ENCODE measurements around the gene SSUH2.
"Not testable (repeated sequence)": the region's sequence is repeated elsewhere in the genome, so short reads cannot be mapped to it uniquely, and the experiment has no call there.

SSUH2 gene

GRCh38 chr3:8659242-8659641 is 14.6 kb upstream of the SSUH2 start:
- DNase-seq (ENCODE audit: low spot score): no peak

DNA sequence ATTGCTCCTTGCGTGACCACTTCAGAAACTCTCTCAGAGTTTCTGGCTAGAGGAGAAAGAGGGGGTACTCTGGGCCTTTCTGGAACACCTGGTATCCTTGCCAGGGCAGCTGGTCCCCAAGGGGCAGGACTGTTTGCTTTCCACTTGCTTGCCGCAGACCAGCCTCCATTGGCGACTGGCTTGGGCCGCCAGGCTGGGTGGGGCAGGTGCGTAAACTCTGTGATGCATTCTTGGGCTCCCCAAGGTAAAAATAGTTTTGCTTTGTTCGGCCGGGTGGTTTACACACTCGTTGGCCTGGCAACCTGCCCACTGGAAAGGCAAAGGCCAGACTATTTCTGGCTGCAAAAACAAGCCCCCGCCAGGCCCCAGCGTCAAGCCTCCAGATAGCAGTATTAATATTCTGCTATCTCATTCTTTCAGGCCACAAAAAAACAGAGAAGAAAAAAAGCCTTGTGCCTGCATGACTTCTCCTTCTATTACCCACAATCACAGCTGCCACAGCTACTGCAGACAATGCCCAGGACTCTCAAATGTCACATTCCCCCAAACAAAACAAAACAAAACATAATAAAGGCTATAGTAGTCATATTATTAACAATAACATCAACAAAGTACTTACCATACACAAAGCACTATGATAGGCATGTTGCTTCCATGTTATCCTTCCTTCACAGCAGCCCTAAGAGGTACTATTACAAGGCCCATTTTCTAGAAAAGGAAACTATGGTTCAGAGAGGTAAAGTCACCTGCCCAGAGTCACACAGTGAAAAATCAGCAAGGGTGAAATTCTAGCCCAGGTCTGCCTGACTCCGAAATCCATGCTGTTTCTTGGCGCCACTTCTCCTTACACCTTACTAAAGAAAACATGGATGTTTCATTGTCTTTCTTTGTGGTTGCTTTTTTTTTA is 14.0 kb upstream of the SSUH2 start:
- peak; percentile 89 for DNase-seq (ENCODE audit: low spot score)

DNA sequence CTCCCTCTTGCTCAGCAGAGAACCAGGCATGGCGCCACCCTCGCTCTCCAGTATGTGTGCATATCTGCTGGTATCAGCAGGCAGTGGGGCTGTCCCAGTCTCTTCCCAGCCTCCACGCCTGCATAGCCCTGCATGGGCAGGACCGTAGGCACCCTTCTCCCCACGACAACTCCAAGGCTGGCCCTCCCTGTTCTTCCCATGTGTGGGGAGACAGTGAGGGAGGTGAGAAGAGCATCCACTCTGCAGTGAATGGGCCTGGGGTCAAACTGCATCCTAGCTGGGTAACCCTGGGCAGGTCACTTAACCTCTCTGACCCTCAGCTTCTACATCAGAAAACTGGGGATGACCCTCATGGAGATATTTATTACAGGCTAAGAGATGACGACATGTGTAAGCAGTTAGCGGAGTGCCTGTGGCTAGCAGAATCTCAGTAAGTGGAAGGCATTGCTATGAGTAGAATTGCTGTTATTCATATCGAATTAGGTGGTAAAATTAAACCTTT is 13.3 kb upstream of the SSUH2 start:
- no peak for DNase-seq (ENCODE audit: low spot score)

GRCh38 chr3:8656240-8656639 is 11.6 kb upstream of the SSUH2 start:
- no peak for DNase-seq (ENCODE audit: low spot score)

DNA sequence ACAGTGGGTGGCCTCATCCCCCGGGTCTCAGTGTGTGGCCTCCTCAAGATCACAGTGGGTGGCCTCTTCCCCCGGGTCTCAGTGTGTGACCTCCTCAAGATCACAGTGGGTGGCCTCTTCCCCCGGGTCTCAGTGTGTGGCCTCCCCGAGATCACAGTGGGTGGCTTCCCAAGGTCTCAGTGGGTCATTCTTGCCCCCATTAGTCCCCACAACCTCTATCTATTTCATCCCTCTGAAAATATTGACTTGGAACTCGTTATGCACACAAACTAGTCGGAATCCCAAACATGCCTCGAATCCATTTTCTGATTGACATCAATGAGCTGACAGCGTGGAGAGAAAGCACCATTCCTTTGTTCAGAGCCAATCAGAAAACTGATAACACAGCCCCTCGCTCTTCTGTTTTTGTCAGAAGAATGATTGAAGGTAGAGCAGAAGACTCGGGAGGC is 10.8 kb upstream of the SSUH2 start:
- DNase-seq (ENCODE audit: low spot score): no peak

DNA sequence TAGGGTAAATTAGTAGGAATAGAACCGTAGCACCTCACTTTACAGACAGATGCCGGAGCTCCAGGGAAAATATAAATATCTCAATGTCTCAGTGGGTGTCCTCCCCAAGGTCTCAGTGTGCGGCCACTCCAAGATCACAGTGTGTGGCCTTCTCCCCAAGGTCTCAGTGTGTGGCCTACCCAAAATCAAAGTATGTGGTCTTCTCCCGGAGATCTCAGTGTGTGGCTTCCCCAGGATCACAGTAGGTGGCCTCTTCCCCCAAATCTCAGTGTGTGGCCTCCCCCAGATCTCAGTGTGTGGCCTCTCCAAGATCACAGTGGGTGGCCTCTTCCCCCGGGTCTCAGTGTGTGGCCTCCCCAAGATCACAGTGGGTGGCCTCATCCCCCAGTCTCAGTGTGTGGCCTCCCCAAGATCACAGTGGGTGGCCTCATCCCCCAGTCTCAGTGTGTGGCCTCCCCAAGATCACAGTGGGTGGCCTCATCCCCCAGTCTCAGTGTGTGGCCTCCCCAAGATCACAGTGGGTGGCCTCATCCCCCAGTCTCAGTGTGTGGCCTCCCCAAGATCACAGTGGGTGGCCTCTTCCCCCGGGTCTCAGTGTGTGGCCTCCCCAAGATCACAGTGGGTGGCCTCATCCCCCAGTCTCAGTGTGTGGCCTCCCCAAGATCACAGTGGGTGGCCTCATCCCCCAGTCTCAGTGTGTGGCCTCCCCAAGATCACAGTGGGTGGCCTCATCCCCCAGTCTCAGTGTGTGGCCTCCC is 10.2 kb upstream of the SSUH2 start:
- DNase-seq (ENCODE audit: low spot score): not testable (repeated sequence)

DNA sequence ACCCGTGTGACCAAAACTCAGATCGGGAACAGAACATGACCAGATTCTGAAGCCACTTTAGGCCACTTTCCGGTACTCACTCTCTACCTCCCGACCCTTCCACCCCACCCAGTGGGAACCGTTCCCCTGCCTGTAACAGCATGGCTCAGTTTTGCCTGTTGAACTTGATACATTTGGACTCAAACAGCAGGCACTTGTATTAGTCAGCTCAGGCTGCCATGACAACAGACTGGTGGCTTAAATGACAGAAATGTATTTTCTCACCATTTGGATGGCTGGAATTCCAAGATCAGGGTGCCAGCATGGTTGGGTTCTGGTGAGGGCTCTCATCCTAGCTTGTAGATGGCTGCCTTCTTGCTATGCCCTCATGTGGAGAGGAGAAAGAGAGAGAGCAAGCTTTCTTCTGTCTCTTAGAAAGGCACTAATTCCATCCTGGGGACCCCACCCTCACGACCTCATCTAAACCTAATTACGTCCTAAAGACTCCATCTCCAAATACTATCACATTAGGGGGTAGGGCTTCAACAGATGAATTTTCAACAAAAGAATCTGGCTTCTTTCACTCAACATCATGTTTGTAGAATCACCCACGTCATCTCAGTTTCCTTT is 9.3 kb upstream of the SSUH2 start:
- DNase-seq (ENCODE audit: low spot score): no peak

DNA sequence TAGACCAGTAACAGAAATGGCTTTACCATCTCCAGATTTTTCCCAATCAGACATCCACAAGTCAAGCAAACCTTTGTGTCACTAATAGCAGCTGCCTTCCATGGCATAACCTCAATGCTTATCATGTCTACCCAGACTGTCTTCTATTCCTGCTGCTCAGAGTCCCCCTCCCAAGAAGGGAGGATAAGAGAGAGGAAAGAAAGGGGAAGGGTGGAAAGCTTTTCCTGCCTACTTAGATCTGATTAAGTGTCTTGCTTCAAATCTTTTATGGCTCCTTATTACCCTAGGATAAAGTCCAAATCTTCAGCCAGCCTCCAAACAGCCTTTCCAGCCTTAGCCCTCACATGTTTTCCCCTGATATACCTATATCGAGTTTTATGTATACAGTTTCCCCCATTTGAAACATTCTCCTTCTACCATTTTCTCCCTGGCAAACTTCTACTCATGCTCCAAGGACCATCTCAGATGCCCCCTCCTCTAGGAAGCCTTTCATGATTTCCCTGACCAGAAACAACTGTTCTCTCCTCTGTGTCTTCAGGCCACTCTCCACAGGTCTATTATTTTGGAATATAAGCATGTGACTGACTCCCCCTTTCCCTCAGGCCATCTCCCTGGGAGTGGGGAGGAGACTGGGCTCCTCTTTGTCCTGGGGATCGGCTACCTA is 7.9 kb upstream of the SSUH2 start:
- no peak for DNase-seq (ENCODE audit: low spot score)

GRCh38 chr3:8651418-8652323 is 7.1 kb upstream of the SSUH2 start:
- DNase-seq (ENCODE audit: low spot score): peak; percentile 8

- no peak for DNase-seq (ENCODE audit: low spot score)
Measured at GRCh38 chr3:8650583-8651416, 6.2 kb upstream of the SSUH2 start.

DNA sequence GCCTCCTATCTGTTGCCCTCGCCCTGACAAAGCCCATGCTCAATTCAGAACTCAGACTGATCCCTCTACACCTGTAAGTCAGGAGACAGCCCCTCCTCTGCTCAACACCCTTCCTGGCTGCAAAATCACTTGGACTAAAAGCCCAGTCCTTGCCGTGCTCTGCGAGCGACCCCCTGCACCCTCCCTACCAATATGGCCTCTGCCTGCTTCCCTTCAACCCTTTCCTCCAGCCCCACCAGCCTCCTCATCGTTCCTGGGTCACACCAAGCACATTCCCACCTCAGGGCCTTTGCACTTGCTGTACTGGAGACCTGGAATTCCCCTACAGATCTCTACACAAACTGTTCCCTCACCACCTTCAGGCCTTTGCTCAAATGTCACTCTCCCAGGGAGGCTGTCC is 5.2 kb upstream of the SSUH2 start:
- no peak for DNase-seq (ENCODE audit: low spot score)

DNA sequence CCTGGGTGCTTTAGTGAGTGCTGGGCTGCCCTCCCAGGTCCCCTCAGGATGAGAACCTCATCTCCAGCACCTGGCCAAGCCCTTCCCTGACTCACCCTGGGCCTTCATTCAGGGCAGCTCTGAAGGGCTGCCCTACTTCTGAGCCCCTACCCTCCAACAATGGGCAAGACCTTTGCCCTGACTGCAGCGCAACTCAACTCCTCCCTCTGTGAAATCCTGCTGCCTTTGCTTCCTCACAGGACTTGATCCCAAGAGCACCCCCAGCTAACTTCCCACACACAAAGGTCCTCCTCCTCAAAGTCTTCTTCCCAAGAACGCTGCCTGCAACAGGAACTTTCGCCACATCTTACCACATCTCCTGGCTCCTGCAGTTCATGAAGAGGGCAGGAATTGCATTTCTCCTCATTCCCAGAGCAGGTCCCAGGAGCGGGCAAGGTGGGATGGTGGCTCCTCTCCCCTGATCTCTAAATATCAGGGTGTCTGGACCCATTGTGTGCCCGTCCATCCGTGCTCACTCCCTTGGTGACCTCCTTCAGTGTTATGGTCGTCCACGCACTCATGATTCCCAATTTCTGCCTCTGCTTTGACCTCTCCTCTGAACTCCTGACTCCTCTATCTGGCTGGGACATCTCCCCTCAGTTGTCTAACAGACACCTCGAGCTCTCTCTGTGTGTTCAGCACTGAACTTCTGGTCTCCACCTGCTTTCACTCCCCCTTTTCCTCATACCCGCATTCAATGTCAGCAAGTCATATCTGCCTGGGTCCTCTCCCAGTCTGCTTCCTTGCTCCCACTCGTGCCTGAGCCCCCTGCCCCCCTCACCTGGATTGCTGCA is 4.5 kb upstream of the SSUH2 start:
- DNase-seq (ENCODE audit: low spot score): no peak

GRCh38 chr3:8647137-8647985 is 2.8 kb upstream of the SSUH2 start:
- DNase-seq (ENCODE audit: low spot score): no peak

DNA sequence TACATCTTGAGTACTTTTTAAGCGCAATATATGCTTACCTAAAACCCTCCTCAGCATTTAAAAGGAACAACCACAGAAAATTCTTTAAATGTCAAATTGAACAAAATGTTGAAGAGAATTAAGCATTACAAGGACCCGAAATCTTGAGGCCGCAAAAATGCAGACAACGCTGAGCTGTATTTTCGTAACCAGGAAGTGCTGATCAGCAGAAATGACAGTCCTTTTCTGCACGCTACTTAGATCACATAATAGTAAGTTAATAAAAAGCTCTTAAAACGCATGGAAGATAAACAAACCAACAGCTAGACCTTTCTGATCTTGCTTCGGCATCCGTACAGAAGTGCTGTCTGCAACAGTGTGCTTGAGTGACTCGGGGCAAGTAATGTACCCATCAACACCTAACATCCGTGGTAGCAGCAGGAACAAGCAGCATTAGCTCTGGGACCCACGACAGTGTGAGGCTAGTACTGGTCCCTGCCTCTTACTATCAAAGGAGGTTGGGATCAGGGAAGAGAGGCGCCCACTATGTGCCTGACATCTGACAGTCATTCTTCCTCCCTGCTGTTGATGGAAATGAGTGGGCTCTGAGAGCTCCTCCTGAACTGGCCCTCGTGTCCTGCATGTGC is 1.8 kb upstream of the SSUH2 start:
- no peak for DNase-seq (ENCODE audit: low spot score)

DNA sequence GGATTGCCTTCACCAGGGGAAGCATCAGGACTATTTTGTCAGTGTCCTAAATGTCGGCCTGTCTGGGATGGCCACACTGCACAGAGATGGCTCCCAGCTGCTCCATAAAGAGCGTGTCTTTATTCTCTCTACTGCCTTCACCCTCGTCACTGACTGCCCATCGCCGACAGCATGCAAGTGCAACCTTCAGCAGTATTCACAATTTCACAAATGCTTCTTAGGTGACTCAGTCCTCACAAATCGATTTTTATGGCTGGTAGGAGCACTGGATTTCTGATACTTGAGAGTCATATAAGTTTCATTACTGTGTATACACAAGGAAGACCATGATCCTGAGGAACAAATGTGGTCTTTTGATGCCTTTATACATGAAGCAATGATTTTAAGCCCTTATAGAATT is 1.1 kb upstream of the SSUH2 start:
- DNase-seq (ENCODE audit: low spot score): no peak

GRCh38 chr3:8643693-8644365 is 769 bp downstream of the SSUH2 start:
- DNase-seq (ENCODE audit: low spot score): no peak

- DNase-seq (ENCODE audit: low spot score): no peak
Measured at GRCh38 chr3:8642001-8642400, 2.6 kb downstream of the SSUH2 start.
